SK-N-SH (cell line): ENCODE measurements around the gene NEURL1. TPM values are rescaled to one million over a fixed set of nuclear protein-coding genes. Genes with fewer than 3 reads are reported as not detected.
A peak's percentile ranks its signal among the peaks of the same experiment; 100 is the strongest.

ENCODE experiments used
- CTCF ChIA-PET: fragments of 300-600, 350-600 bp; formaldehyde crosslinking; extraction: SDS; loops from one replicate; lab custom pipeline; 2021; lab: Yijun Ruan, JAX
- POLR2A ChIA-PET: fragments of 350-600 bp; sonication (Branson Sonifier 250); formaldehyde crosslinking; extraction: SDS; loops from one replicate; lab custom pipeline; 2020; ENCODE audit warnings: antibody characterized with exemption, inconsistent platforms; lab: Yijun Ruan, JAX
- DNase-seq: peaks from one replicate; pipeline ENCODE4 v3.0.0; 2012
- H2AFZ ChIP-seq: fragments of 200-600 bp; sonication (generic); 2 replicates; pipeline ENCODE4 v1.8.1; 2016; ENCODE audit warnings: antibody characterized with exemption, mild to moderate bottlenecking, low read depth
- H3F3A ChIP-seq: fragments of 200-600 bp; sonication (generic); replicated peaks from 2 replicates; pipeline ENCODE3; 2016; ENCODE audit warnings: antibody characterized with exemption, mild to moderate bottlenecking; ENCODE audit not compliant: insufficient read depth
- H3K27ac ChIP-seq, 2 experiments: fragments of 200-500 bp in 1 of 2; fragments of 200-600 bp in 1 of 2; sonication (Bioruptor generic) in 1 of 2; sonication (generic), shearing (Covaris generic) in 1 of 2; 2 replicates each; pipeline versions ENCODE4 v1.5.1 to v1.6.1; 2014 to 2016; ENCODE audit warnings: low read depth in 2 of 2, inconsistent platforms in 1 of 2, low read length in 1 of 2, mild to moderate bottlenecking in 1 of 2, mixed read lengths in 1 of 2
- H3K27me3 ChIP-seq: fragments of 200-600 bp; sonication (generic), shearing (Covaris generic); 2 replicates; pipeline ENCODE4 v1.6.1; 2016; ENCODE audit warnings: mixed run types; ENCODE audit not compliant: insufficient read depth
- H3K36me3 ChIP-seq, 2 experiments: fragments of 200-500 bp in 1 of 2; fragments of 200-600 bp in 1 of 2; sonication (Bioruptor generic) in 1 of 2; sonication (generic) in 1 of 2; replicated peaks in 1 of 2; 2 replicates each; pipeline versions ENCODE3 to v1.5.1; 2014 to 2016; ENCODE audit warnings: low read length in 1 of 2, mild to moderate bottlenecking in 1 of 2; ENCODE audit not compliant: insufficient read depth in 2 of 2, control insufficient read depth in 1 of 2
- H3K4me1 ChIP-seq, 2 experiments: fragments of 200-500 bp in 1 of 2; fragments of 200-600 bp in 1 of 2; sonication (Bioruptor generic) in 1 of 2; sonication (generic), shearing (Covaris generic) in 1 of 2; 2 replicates each; pipeline versions ENCODE4 v1.5.1 to v1.6.1; 2014 to 2016; ENCODE audit warnings: low read depth in 1 of 2, low read length in 1 of 2, mixed run types in 1 of 2; ENCODE audit not compliant: insufficient read depth in 2 of 2, control insufficient read depth in 1 of 2
- H3K4me2 ChIP-seq: fragments of 200-600 bp; sonication (generic), shearing (Covaris generic); 2 replicates; pipeline ENCODE4 v1.6.1; 2017; ENCODE audit warnings: mixed run types
- H3K4me3 ChIP-seq, 2 experiments: fragments of 200-500 bp in 1 of 2; fragments of 200-600 bp in 1 of 2; sonication (Bioruptor generic) in 1 of 2; sonication (generic), shearing (Covaris generic) in 1 of 2; 2 replicates each; pipeline versions ENCODE4 v1.5.1 to v1.8.1; 2014 to 2016; ENCODE audit warnings: low read depth in 2 of 2, inconsistent platforms in 1 of 2, low read length in 1 of 2, mild to moderate bottlenecking in 1 of 2, mixed read lengths in 1 of 2, moderate library complexity in 1 of 2
- H3K79me2 ChIP-seq: fragments of 200-600 bp; sonication (generic); 2 replicates; pipeline ENCODE4 v1.8.1; 2017; ENCODE audit warnings: mild to moderate bottlenecking; ENCODE audit not compliant: insufficient read depth
- H3K9ac ChIP-seq: fragments of 200-600 bp; sonication (generic); 2 replicates; pipeline ENCODE4 v1.6.1; 2017; ENCODE audit warnings: mixed run types
- H3K9me2 ChIP-seq: fragments of 200-600 bp; sonication (generic); 2 replicates; pipeline ENCODE4 v1.6.1; 2017; ENCODE audit warnings: mixed run types
- H3K9me3 ChIP-seq: fragments of 200-600 bp; sonication (generic); 2 replicates; pipeline ENCODE4 v1.6.1; 2017; ENCODE audit warnings: mixed run types, mild to moderate bottlenecking, moderate library complexity
- H4K20me1 ChIP-seq: fragments of 200-600 bp; sonication (generic); 2 replicates; pipeline ENCODE4 v1.6.1; 2017; ENCODE audit warnings: mild to moderate bottlenecking, mixed run types; ENCODE audit not compliant: insufficient read depth
- EZH2phosphoT487 ChIP-seq: fragments of 200-600 bp; sonication (generic); IDR thresholded peaks from 2 replicates; pipeline ENCODE4 v1.6.1; 2017; ENCODE audit warnings: low read depth, mixed run types, mild to moderate bottlenecking, antibody characterized with exemption, moderate library complexity, borderline replicate concordance
- FOXJ3 ChIP-seq: sonication (generic); formaldehyde crosslinking; IDR thresholded peaks from 2 replicates; pipeline ENCODE4 v1.5.1; 2020; ENCODE audit warnings: mild to moderate bottlenecking, missing genetic modification reagents
- NFIC ChIP-seq: IDR thresholded peaks from 2 replicates; pipeline ENCODE4 v1.4.0; 2012; ENCODE audit warnings: borderline replicate concordance
- NRF1 ChIP-seq: IDR thresholded peaks from 2 replicates; pipeline ENCODE4 v1.6.1; 2012; ENCODE audit warnings: low read depth, mild to moderate bottlenecking, low read length
- RCOR1 ChIP-seq: fragments of 150-350 bp; IDR thresholded peaks from 2 replicates; pipeline ENCODE4 v1.6.1; 2017; ENCODE audit warnings: antibody characterized with exemption, low read length
- RFX5 ChIP-seq: IDR thresholded peaks from 2 replicates; pipeline ENCODE4 v1.6.1; 2012; ENCODE audit warnings: mild to moderate bottlenecking, improper control_type of control experiment, low read length
- RXRA ChIP-seq: IDR thresholded peaks from 2 replicates; pipeline ENCODE4 v1.4.0; 2012; ENCODE audit warnings: low read depth, mild to moderate bottlenecking, borderline replicate concordance
- SIN3A ChIP-seq: IDR thresholded peaks from 2 replicates; pipeline ENCODE4 v1.6.1; 2012; ENCODE audit warnings: low read depth, mild to moderate bottlenecking, low read length, moderate library complexity, borderline replicate concordance
- TEAD4 ChIP-seq: IDR thresholded peaks from 2 replicates; pipeline ENCODE4 v1.4.0; 2012; ENCODE audit warnings: mild to moderate bottlenecking, borderline replicate concordance; ENCODE audit not compliant: insufficient read depth
- YY1 ChIP-seq: IDR thresholded peaks from 2 replicates; pipeline ENCODE4 v1.4.0; 2012; ENCODE audit warnings: low read depth, mild to moderate bottlenecking
- WGBS: methylation state at CpG from one replicate; pipeline ENCODE4 v1.1.6; 2017; ENCODE audit warnings: low lambda C conversion rate; 5-methylcytosine and 5-hydroxymethylcytosine counted together
- polyA plus RNA-seq, 3 experiments: library from polyadenylated mRNA; depleted of rRNA; stranded (reverse); fragments of >200 nt; gene quantifications; 2 replicates each; pipeline ENCODE4 v1.2.3, GENCODE V29; 2012
- TF ChIP-seq, protein P1 (sequence below): IDR thresholded peaks from 2 replicates; pipeline ENCODE4 v1.4.0; 2012; ENCODE audit warnings: low read depth, borderline replicate concordance
- TF ChIP-seq, protein P2 (sequence below): fragments of 150-350 bp; IDR thresholded peaks from 2 replicates; pipeline ENCODE4 v1.6.1; 2017; ENCODE audit warnings: antibody characterized with exemption, low read length, low read depth, borderline replicate concordance
- TF ChIP-seq, protein P3 (sequence below): IDR thresholded peaks from 2 replicates; pipeline ENCODE4; 2012
- TF ChIP-seq, protein P4 (sequence below): IDR thresholded peaks from 2 replicates; pipeline ENCODE4 v1.4.0; 2012; ENCODE audit warnings: low read depth
- TF ChIP-seq, protein P5 (sequence below): fragments of 150-350 bp; IDR thresholded peaks from 2 replicates; pipeline ENCODE4 v1.6.1; 2016; ENCODE audit warnings: mild to moderate bottlenecking, low read depth, low read length
- TF ChIP-seq, protein P6 (sequence below): IDR thresholded peaks from 2 replicates; pipeline ENCODE4 v1.4.0; 2012; ENCODE audit warnings: low read depth, borderline replicate concordance

Gene NEURL1
- polyA plus RNA-seq, 1 of the 3 experiments (the other 2 are of a cell fraction): 0.05 TPM

DNA sequence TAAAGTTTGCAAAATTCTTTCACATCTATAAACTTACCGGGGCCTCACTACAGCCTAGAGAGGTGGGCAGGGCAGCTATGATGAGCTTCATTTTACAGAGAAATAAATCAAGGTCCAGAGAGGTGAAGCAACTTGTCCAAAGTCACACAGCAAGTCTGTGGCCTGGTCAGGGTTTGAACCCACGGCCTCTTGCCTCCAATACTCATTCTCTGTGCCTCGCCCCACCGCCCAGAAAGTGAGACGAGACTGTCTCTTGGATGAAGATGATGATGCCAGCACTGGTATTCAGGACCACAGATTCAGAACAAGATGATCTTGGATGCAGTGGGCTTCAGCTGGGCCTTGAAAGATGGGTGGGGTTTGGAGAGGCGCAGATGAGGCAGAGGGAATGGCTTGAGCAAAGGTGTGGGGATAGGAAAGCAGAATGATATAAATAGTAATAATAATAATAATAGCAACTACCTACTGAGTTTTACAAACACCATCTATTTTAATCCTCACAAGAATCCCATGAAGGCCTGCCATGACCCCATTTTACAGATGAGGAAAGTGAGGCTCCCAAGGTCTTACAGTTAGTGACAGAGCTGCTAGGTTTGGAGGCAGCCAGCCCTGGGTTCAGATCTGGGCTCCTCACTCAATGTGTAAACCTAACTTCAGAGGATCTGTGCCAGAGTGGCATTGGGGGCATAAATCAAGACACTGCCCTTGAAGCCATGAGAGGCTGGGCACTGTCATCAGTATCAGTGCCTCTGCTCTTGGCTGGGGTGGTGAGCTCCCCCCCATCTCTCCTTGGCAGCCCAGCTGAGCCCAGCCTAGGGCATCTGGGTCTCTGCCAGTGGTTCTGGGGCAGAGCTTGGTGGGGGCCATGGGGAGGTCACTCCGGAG is 70.0 kb downstream of the NEURL1 start (continued):
- no peak for TF ChIP-seq RXRA
- TF ChIP-seq NRF1: no peak
- TF ChIP-seq YY1: no peak
- TF ChIP-seq RFX5: no peak

DNA sequence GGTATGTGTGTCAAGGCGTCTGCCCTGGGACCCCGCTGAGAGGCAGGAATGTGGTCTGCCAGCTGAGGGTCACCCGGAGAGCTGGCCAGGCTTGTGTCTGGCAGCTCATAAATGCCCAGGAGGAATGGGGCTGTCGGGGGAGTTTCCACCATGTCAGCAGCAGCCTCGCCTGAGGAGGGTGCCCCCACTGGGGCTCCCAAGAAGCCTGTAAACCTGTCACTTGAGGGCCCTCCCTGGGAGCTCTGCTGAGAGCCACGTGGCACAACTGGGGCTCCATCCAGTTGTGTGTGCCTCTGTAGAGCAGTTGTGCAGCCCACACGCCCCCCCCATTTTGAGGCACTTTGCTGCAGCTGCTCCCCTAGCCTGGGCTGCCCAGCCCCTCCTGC is 70.6 kb downstream of the NEURL1 start:
- Histone ChIP-seq H3K9me2 (no peaks in the 10 kb centered on the region), H3K79me2 (no peaks in the 10 kb centered on the region), H2AFZ (no peak overlapping the region), H3K4me2 (no peak overlapping the region), H3K4me3 (no peak overlapping the region), H4K20me1 (no peaks in the 10 kb centered on the region), H3F3A (no peaks in the 10 kb centered on the region), H3K9me3 (no peaks in the 10 kb centered on the region), H3K27me3 (no peaks in the 10 kb centered on the region; the same call in 1 of the 2 replicates), H3K36me3 (no peaks in the 10 kb centered on the region), H3K27ac (no peak overlapping the region), H3K4me1 (peaks cover 0 to 16% of the 10 kb centered on the region in 2 experiments; a peak in 1 of 4 replicates), H3K9ac (no peak overlapping the region)
- TF ChIP-seq, protein P1, sequence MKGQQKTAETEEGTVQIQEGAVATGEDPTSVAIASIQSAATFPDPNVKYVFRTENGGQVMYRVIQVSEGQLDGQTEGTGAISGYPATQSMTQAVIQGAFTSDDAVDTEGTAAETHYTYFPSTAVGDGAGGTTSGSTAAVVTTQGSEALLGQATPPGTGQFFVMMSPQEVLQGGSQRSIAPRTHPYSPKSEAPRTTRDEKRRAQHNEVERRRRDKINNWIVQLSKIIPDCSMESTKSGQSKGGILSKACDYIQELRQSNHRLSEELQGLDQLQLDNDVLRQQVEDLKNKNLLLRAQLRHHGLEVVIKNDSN: no peak
- TF ChIP-seq, protein P2, sequence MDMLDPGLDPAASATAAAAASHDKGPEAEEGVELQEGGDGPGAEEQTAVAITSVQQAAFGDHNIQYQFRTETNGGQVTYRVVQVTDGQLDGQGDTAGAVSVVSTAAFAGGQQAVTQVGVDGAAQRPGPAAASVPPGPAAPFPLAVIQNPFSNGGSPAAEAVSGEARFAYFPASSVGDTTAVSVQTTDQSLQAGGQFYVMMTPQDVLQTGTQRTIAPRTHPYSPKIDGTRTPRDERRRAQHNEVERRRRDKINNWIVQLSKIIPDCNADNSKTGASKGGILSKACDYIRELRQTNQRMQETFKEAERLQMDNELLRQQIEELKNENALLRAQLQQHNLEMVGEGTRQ: no peak
- TF ChIP-seq, protein P3, sequence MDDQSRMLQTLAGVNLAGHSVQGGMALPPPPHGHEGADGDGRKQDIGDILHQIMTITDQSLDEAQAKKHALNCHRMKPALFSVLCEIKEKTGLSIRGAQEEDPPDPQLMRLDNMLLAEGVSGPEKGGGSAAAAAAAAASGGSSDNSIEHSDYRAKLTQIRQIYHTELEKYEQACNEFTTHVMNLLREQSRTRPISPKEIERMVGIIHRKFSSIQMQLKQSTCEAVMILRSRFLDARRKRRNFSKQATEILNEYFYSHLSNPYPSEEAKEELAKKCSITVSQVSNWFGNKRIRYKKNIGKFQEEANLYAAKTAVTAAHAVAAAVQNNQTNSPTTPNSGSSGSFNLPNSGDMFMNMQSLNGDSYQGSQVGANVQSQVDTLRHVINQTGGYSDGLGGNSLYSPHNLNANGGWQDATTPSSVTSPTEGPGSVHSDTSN: no peak
- TF ChIP-seq, protein P4, sequence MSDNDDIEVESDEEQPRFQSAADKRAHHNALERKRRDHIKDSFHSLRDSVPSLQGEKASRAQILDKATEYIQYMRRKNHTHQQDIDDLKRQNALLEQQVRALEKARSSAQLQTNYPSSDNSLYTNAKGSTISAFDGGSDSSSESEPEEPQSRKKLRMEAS: no peak
- TF ChIP-seq EZH2phosphoT487 (no peak), RCOR1 (no peak), NFIC (no peak), FOXJ3 (CRISPR knock-in tag) (no peak), TEAD4 (no peak), SIN3A (no peak)
- TF ChIP-seq, protein P5, sequence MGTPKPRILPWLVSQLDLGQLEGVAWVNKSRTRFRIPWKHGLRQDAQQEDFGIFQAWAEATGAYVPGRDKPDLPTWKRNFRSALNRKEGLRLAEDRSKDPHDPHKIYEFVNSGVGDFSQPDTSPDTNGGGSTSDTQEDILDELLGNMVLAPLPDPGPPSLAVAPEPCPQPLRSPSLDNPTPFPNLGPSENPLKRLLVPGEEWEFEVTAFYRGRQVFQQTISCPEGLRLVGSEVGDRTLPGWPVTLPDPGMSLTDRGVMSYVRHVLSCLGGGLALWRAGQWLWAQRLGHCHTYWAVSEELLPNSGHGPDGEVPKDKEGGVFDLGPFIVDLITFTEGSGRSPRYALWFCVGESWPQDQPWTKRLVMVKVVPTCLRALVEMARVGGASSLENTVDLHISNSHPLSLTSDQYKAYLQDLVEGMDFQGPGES: no peak
- TF ChIP-seq, protein P6, sequence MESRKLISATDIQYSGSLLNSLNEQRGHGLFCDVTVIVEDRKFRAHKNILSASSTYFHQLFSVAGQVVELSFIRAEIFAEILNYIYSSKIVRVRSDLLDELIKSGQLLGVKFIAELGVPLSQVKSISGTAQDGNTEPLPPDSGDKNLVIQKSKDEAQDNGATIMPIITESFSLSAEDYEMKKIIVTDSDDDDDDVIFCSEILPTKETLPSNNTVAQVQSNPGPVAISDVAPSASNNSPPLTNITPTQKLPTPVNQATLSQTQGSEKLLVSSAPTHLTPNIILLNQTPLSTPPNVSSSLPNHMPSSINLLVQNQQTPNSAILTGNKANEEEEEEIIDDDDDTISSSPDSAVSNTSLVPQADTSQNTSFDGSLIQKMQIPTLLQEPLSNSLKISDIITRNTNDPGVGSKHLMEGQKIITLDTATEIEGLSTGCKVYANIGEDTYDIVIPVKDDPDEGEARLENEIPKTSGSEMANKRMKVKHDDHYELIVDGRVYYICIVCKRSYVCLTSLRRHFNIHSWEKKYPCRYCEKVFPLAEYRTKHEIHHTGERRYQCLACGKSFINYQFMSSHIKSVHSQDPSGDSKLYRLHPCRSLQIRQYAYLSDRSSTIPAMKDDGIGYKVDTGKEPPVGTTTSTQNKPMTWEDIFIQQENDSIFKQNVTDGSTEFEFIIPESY: no peak
- 46% methylated on average over 4 of the region's 7 CpGs for WGBS
- CTCF ChIA-PET: interaction anchor here (0.5 to 3.3 kb wide), 50 partner anchors 9 to 1009 kb away, joined by 3 to 27 read pairs (median 4); partner anchors contain the start of genes CALHM2 and NEURL1
- peak; percentile 68 for DNase-seq
- POLR2A ChIA-PET: interaction anchor here (0.6 to 0.9 kb wide), 3 partner anchors 13 to 61 kb away, joined by 3 read pairs; no protein-coding TSS in a partner anchor
